Muscle layer of colon (tissue), 2 donors: ENCODE measurements around the gene PGF.
"Not testable (repeated sequence)": the region's sequence is repeated elsewhere in the genome, so short reads cannot be mapped to it uniquely, and the experiment has no call there.

Experiments used
- H3K27ac ChIP-seq: one replicate; pipeline ENCODE4 v1.7.0; 2013; ENCODE audit warnings: low read depth, mild to moderate bottlenecking, low read length, moderate library complexity
- H3K27me3 ChIP-seq, 2 donors: one replicate each; pipeline ENCODE4 v1.7.0; 2013; ENCODE audit warnings: low read length in 2 of 2, mild to moderate bottlenecking in 2 of 2; ENCODE audit not compliant: insufficient read depth in 2 of 2, control insufficient read depth in 1 of 2
- H3K36me3 ChIP-seq: one replicate; pipeline ENCODE4 v1.7.0; 2013; ENCODE audit warnings: mild to moderate bottlenecking, low read length; ENCODE audit not compliant: insufficient read depth
- H3K4me1 ChIP-seq: one replicate; pipeline ENCODE4 v1.7.0; 2013; ENCODE audit warnings: mild to moderate bottlenecking, low read length; ENCODE audit not compliant: insufficient read depth
- H3K4me3 ChIP-seq, 2 donors: one replicate each; pipeline ENCODE4 v1.7.0; 2013; ENCODE audit warnings: low read length in 2 of 2, low read depth in 1 of 2, mild to moderate bottlenecking in 1 of 2, moderate library complexity in 1 of 2
- H3K9ac ChIP-seq: one replicate; pipeline ENCODE4 v1.7.0; 2013; ENCODE audit warnings: low read length
- H3K9me3 ChIP-seq: one replicate; pipeline ENCODE4 v1.7.0; 2013; ENCODE audit warnings: mild to moderate bottlenecking, low read length
- donor health status: abdominal sarcoma.
- donor health status: Adenocarcinoma of cecum.

Gene PGF

DNA sequence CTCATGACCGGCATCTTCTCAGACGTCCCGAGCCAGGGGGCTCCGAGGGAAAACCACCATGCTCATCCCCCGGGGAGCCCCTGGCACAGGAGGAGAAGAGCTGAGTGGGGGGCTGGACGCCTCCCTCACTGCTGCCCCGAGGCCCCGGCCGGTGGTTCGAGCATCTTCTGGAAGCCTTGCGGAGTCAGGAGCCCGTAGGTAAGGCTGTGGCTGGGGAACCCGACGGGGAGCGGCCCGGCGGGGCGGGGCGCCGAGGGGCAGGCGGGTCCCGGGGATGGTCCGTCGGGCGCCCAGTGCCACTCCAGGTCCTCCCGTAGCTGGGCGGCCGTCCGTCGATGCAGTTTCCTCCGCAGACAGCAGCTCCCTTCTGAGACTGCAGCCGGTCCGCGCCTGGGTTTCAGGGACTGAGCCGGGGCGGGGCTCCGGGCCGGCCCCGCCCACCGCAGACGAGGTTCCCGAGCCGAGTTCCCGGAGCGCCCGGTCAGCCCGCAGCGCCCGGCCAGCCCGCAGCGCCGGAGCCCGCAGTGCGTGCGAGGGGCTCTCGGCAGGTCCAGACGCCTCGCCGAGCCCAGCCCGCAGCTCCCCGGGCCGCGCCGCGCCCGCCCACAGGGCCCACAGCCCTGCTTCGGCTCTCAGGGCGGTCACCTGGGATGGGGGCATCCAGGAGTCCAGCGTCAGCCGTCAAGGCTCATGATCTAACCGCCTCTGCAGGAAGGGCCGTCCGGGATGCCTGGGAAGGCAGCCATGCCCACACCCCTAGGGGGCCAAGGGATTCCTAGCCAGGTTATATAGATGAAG lies at the start of gene PGF:
Gene PGF, minus strand, starts transcription at position 369 of the 798 bp plus-strand sequence. Its CDS starts 355 bp downstream, at position 14.
- Histone ChIP-seq H3K9ac (no peak within 1 kb of the TSS), H3K36me3 (no peaks in the 10 kb centered on the region), H3K27ac (no peak within 1 kb of the TSS), H3K9me3 (no peaks in the 10 kb centered on the region), H3K4me1 (peaks cover 5% of the 10 kb centered on the region), H3K4me3 (peak within 1 kb of the TSS; percentile 41 to 55), H3K27me3 (peaks cover 0 to 25% of the 10 kb centered on the region in 2 donors)

DNA sequence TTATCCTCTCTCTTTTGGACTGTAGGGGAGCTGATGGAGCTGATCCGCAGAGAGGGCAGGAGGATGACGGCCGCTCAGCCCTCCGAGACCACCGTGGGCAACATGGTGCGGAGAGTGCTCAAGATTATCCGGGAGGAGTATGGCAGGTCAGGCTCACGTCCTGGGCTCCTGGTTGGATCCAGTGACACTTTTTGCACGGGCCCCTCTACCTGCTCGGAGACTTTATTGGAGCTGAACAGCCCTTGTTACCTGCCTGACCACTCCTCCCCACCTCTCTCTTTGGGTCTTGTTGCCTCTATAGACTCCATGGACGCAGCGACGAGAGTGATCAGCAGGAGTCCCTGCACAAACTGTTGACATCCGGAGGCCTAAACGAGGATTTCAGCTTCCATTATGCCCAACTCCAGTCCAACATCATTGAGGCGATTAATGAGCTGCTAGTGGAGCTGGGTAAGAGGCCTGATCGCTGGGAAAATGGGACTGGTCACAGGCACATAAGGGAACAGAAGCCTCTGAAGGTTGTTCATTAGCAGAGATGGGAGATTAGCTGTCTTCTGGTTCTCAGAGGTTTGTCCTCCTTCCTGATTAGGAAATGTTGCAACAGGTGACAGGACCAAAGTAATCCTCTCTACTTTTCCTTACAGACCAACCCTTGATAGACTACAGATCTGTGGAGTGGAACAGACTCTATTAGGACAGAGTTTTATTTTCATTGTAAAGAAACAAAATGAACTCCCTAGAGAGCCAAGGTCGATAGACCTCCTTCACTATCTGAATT lies 48.0 kb upstream of the PGF start:
- H3K4me1 ChIP-seq: peaks cover 10% of the 10 kb centered on the region
- peak overlapping the region; percentile 78 for H3K27ac ChIP-seq
- H3K9me3 ChIP-seq: no peaks in the 10 kb centered on the region

DNA sequence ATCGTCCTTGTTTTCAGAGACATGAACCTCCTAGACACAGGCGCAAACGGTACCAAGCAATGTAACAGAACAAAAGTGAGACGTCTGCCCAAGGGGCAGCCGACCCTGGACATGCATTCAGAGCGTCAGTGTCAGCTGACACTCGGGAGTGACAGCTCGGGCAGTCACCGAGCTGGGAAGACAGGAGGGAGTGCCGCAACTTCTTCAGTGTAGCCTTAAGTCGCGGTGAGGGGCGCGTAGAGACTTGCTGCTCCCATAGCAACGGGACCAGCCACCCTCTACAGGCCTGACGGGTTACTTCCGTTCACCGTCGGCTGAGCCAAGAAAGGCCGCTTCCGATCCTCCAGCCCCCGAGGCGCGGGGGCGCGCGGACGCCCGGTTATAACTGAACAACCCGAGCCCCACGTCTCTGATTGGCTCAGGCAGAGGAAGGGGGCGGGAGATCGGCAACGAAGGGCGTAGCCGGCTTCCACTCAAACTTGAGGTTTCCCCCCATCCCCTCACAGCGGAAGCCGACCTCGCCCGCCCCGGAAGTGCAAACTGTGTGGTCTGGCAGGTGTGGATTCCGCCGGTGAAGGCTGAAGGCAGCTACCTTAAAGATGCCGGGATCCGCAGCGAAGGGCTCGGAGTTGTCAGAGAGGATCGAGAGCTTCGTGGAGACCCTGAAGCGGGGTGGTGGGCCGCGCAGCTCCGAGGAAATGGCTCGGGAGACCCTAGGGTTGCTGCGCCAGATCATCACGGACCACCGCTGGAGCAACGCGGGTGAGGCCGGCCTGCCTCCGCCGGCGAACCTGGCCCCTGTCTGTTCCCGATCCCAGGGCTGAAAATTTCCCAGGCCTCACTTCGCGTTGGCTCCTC lies 47.2 kb upstream of the PGF start, which contains the start of gene EIF2B2:
Gene EIF2B2, plus strand, starts transcription at position 530 of the 858 bp plus-strand sequence. Its CDS starts 70 bp downstream, at position 600.
- Histone ChIP-seq H3K9ac (peak within 1 kb of the TSS; percentile 87), H3K27ac (peak within 1 kb of the TSS; percentile 78), H3K4me1 (peaks cover 10% of the 10 kb centered on the region)

More for the DNA sequence above, 48.0 kb upstream of the PGF start:
- Histone ChIP-seq H3K36me3 (peaks cover 31% of the 10 kb centered on the region), H3K27me3 (no peaks in the 10 kb centered on the region), H3K9ac (peak overlapping the region; percentile 87), H3K4me3 (peak overlapping the region; percentile 79 to 98)

DNA sequence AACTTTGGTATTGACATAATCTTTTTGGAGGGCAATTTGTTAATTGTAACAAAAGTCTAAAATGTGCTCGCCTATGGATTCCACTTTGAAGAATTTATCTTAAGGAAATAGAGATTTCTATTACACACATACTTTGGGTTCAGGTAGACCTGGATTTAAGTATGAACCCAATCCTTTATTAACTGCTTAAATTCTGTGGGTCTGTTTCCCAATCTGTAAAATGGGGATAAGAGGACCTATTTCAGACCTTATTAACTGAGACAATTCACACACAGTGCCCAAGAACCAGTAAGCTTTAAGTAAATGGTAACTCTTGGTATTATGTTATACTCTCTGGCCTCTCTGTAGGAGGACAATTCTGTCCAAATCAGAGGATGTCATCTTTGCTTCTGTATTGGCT lies 46.5 kb upstream of the PGF start:
- Histone ChIP-seq H3K36me3 (peaks cover 15% of the 10 kb centered on the region), H3K4me3 (peak overlapping the region; percentile 79 to 98), H3K9me3 (no peaks in the 10 kb centered on the region), H3K4me1 (peaks cover 10% of the 10 kb centered on the region), H3K9ac (no peak overlapping the region), H3K27ac (peak overlapping the region; percentile 78), H3K27me3 (no peaks in the 10 kb centered on the region)

More for the DNA sequence above, 47.2 kb upstream of the PGF start, which contains the start of gene EIF2B2:
- peak within 1 kb of the TSS; percentile 79 to 98 for H3K4me3 ChIP-seq
- H3K9me3 ChIP-seq: no peaks in the 10 kb centered on the region
- H3K27me3 ChIP-seq: no peaks in the 10 kb centered on the region
- H3K36me3 ChIP-seq: peaks cover 23% of the 10 kb centered on the region

DNA sequence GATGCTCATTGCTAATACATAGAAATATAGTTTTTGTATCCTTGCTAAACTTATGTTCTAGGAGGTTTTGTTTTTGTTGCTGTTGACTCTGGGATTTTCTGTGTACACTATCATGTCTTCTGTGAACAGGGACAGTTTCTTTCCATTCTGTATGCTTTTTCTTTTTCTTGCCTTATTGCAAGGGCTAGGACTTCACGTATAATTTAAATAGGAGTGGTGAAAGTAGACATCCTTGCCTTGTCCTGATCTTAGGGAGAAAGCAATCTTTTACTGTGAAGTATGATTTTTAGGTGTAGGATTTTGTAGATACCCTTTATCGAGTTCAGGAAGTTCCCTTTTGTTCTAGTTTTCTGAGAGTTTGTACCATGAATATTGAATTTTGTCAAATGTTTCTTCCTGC lies 45.9 kb upstream of the PGF start:
- H3K36me3 ChIP-seq: peaks cover 9% of the 10 kb centered on the region
- no peak overlapping the region for H3K27ac ChIP-seq
- H3K9me3 ChIP-seq: no peaks in the 10 kb centered on the region
- H3K27me3 ChIP-seq: no peaks in the 10 kb centered on the region
- no peak overlapping the region for H3K4me3 ChIP-seq
- H3K9ac ChIP-seq: no peak overlapping the region
- peaks cover 10% of the 10 kb centered on the region for H3K4me1 ChIP-seq

DNA sequence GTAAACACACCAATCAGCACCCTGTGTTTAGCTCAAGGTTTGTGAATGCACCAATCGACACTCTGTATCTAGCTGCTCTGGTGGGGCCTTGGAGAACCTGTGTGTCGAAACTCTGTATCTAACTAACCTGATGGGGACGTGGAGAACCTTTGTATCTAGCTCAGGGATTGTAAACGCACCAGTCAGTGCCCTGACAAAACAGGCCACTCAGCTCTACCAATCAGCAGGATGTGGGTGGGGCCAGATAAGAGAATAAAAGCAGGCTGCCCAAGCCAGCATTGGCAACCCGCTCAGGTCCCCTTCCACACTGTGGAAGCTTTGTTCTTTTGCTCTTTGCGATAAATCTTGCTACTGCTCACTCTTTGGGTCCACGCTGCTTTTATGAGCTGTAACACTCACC lies 40.4 kb upstream of the PGF start:
- not testable (repeated sequence) for H3K27ac ChIP-seq, H3K9me3 ChIP-seq, H3K9ac ChIP-seq, H3K27me3 ChIP-seq, H3K4me3 ChIP-seq, H3K4me1 ChIP-seq, H3K36me3 ChIP-seq

DNA sequence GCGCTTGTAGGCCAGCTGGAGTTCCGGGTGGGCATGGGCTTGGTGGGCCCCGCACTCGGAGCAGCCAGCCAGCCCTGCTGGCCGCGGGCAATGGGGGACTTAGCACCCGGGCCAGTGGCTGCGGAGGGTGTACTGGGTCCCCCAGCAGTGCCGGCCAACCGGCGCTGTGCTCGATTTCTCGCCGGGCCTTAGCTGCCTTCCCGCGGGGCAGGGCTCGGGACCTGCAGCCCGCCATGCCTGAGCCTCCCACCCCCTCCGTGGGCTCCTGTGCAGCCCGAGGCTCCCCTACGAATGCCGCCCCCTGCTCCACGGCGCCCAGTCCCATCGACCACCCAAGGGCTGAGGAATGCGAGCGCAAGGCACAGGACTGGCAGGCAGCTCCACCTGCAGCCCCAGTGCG lies 38.8 kb upstream of the PGF start:
- H3K4me3 ChIP-seq, H3K36me3 ChIP-seq, H3K9me3 ChIP-seq, H3K27me3 ChIP-seq, H3K9ac ChIP-seq, H3K27ac ChIP-seq, H3K4me1 ChIP-seq: not testable (repeated sequence)

DNA sequence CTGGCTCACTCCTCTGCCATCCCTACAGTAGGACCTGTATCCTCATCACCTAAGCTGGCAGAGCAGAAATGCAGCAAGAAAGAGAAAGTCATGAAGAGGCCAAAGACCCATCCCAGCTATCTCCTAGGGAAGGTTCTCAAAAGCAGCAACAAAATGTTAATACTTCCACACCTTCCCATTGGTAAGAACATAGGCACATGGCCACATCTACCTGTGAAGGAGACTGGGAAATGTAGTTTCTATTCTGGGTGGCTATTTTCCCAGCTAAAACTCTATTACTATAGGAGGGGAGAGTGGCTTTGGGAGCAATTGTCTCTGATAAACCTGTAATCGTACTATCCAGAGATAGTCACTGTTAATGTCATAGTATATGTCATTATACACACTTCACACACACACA lies 33.6 kb upstream of the PGF start:
- Histone ChIP-seq H3K4me3 (no peak overlapping the region), H3K9ac (no peak overlapping the region), H3K9me3 (no peaks in the 10 kb centered on the region), H3K36me3 (no peaks in the 10 kb centered on the region), H3K4me1 (no peaks in the 10 kb centered on the region), H3K27me3 (no peaks in the 10 kb centered on the region), H3K27ac (no peak overlapping the region)

DNA sequence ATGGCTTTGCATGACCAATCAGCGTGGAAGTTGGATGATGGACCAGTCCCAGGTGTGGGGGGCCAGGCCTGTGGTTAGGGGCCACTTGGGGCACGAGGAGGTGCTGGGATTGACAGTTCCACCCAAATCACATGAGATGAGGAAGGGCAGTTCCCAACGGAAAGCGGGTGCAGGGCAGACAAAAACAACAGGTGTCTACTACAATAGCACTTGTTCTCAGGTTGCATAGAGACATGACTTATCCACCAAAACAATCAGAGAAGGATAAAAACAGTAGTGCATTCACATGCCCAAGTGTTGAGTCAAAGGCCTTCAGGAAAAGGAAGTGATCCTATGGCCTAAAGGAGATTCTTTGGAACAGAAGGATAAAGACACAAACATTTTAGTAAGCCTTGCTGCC lies 32.7 kb upstream of the PGF start:
- Histone ChIP-seq H3K4me3 (no peak overlapping the region), H3K9ac (no peak overlapping the region), H3K27ac (no peak overlapping the region), H3K9me3 (no peaks in the 10 kb centered on the region), H3K36me3 (no peaks in the 10 kb centered on the region), H3K4me1 (no peaks in the 10 kb centered on the region), H3K27me3 (no peaks in the 10 kb centered on the region)

DNA sequence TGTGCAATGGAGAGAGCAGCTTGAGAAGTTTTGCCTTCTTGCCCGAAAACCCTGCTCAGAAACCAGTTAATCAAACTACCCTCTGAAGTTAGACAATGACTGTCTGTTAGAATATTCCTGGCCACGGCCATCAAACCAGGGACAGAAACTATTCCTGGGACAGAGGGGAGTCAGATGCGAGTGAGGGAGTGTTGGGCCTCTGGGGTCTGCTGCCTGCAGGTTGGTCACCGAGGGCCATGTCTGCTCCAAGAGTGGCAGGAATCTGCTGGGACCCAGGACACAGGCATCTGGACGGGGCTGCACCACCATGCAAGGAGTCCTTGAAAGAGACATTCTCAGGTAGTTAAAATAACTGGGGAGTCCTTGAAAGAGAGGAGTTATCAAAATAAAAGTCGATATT lies 30.4 kb upstream of the PGF start:
- Histone ChIP-seq H3K9ac (no peak overlapping the region), H3K4me1 (no peaks in the 10 kb centered on the region), H3K9me3 (no peaks in the 10 kb centered on the region), H3K27ac (no peak overlapping the region), H3K27me3 (no peaks in the 10 kb centered on the region), H3K4me3 (no peak overlapping the region), H3K36me3 (no peaks in the 10 kb centered on the region)

DNA sequence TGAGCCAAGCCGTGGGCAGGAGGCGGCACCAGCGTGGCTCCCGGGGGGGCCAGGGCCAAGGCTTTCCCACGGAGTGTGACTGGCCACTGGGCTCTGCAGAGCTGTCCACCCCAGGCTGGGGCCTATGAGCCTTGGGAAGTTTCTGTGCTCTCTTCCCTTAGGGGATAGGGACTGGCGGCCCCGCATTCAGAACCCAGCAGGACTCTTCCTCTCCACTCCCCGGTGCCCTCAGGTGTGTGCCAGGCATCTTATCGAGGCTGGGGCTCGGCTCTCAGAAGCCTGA lies 29.6 kb upstream of the PGF start:
- Histone ChIP-seq H3K4me1 (no peaks in the 10 kb centered on the region), H3K27me3 (no peaks in the 10 kb centered on the region), H3K27ac (no peak overlapping the region), H3K9me3 (no peaks in the 10 kb centered on the region), H3K4me3 (no peak overlapping the region), H3K9ac (no peak overlapping the region), H3K36me3 (no peaks in the 10 kb centered on the region)
